8988T (cell line): ENCODE measurements around the gene ADNP2.

Source experiments
- DNase-seq: peaks from one replicate; pipeline ENCODE4 v3.0.0; 2011

ADNP2 gene, protein sequence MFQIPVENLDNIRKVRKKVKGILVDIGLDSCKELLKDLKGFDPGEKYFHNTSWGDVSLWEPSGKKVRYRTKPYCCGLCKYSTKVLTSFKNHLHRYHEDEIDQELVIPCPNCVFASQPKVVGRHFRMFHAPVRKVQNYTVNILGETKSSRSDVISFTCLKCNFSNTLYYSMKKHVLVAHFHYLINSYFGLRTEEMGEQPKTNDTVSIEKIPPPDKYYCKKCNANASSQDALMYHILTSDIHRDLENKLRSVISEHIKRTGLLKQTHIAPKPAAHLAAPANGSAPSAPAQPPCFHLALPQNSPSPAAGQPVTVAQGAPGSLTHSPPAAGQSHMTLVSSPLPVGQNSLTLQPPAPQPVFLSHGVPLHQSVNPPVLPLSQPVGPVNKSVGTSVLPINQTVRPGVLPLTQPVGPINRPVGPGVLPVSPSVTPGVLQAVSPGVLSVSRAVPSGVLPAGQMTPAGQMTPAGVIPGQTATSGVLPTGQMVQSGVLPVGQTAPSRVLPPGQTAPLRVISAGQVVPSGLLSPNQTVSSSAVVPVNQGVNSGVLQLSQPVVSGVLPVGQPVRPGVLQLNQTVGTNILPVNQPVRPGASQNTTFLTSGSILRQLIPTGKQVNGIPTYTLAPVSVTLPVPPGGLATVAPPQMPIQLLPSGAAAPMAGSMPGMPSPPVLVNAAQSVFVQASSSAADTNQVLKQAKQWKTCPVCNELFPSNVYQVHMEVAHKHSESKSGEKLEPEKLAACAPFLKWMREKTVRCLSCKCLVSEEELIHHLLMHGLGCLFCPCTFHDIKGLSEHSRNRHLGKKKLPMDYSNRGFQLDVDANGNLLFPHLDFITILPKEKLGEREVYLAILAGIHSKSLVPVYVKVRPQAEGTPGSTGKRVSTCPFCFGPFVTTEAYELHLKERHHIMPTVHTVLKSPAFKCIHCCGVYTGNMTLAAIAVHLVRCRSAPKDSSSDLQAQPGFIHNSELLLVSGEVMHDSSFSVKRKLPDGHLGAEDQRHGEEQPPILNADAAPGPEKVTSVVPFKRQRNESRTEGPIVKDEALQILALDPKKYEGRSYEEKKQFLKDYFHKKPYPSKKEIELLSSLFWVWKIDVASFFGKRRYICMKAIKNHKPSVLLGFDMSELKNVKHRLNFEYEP

GRCh38 chr18:80108739-80109675 is at the start of gene ADNP2:
TSS of gene ADNP2 (plus strand) at chr18:80109262. CDS start at chr18:80117543, 8,281 bp downstream.
- DNase-seq = peak; percentile 39

GRCh38 chr18:80059945-80060344 is 49.1 kb upstream of the ADNP2 start:
- DNase-seq = no peak

DNA sequence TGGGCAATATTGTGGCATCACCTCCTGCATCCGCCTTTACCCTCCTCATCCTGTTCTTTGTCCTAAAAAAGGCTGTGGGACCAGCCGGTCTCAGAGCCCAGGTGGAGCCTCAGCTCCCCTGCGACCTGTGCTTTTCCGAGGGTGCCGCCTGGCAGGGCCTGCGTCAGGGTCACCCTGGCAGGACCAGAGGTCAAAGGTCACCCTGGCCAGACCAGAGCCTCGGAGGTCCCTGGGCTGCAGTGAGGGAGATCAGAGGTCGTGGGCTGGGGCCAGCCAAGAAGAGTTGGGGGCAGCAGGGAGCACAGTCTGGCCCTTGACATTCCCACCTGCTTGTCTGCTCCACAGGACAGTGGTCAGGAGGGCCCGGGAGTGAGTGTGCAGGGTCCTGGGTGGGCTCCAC is 43.4 kb upstream of the ADNP2 start:
- DNase-seq = no peak

DNA sequence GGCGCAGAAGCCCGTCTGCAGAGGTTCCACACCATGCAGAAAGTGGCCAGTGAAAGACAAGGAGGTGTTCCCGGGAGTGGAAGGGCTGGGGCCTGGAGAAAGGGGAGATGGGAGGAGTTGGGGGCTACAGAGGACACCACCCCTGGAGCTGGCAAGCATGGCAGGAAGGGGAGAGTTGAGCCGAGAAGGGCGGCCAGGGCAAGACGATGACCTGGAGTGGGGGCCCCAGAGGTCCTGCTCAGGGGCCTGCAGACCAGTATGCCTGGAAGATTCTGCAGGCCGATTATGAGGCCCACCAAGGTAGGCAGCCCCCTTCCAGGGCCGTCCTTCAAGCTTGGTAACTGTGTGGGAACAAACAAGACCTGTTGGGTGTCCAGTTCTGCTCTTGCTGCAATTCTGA is 41.7 kb upstream of the ADNP2 start:
- no peak for DNase-seq

DNA sequence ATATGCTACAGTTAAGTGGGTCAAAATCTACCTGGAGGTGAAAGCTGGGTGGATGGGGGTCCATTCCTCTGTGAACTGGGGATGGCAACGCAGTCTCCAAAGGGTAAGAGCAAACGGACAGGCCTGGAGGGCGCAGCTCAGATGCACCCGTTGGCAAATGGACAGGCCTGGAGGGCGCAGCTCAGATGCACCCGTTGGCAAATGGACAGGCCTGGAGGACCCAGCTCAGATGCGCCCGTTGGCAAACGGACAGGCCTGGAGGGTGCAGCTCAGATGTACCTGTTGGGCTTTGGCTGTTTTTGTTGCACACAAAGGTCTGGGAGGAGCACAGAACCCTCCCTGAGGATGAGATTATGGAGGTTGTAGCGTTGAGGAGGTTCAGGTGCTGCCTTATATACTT is 41.2 kb upstream of the ADNP2 start:
- DNase-seq = no peak

GRCh38 chr18:80068571-80069272 is 40.3 kb upstream of the ADNP2 start:
- no peak for DNase-seq

- no peak for DNase-seq
Observed at GRCh38 chr18:80070825-80071224, 38.2 kb upstream of the ADNP2 start.

GRCh38 chr18:80074183-80074582 is 34.9 kb upstream of the ADNP2 start:
- no peak for DNase-seq

GRCh38 chr18:80074697-80075096 is 34.4 kb upstream of the ADNP2 start:
- DNase-seq = no peak

GRCh38 chr18:80075940-80076339 is 33.1 kb upstream of the ADNP2 start:
- DNase-seq = no peak

DNA sequence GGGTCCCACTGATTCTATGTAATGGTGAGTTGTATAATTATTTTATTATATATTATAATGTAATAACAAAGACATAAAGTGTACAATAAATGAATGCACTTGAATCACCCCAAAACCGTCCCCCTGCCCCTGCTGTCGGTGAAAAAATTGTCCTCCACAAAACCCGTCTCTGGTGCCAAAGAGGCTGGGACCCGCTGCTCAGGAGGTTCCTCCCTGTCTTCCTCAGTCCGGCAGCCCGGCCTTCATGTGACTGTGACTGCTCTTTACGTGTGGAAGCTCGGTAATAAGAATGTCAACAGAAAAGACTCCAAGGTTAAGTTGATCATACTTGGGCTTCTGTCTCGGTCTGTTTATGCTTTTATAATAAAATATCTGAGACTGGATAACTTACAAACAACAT is 32.7 kb upstream of the ADNP2 start:
- DNase-seq = no peak

- DNase-seq = no peak
Observed at GRCh38 chr18:80077873-80078272, 31.2 kb upstream of the ADNP2 start.

DNA sequence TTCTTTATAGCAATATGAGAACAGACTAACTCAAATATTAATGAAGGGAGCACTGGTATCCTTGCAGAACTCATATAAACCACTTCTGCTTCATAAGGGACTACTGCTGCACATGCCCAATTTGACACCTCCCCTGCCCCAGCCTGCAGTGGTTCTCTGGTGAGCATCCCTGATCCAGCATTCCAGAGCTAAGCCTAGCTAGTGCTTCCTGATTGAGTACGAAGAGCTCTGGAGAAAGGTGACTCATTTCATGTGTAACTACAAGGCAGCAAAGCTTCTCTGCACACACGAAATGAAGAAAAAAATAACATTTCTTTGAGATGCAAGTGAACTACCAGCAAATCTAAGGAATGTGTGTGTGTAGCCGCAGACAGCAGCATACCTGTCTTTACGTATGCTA is 22.8 kb upstream of the ADNP2 start:
- no peak for DNase-seq

GRCh38 chr18:80088036-80088435 is 21.0 kb upstream of the ADNP2 start:
- no peak for DNase-seq

DNA sequence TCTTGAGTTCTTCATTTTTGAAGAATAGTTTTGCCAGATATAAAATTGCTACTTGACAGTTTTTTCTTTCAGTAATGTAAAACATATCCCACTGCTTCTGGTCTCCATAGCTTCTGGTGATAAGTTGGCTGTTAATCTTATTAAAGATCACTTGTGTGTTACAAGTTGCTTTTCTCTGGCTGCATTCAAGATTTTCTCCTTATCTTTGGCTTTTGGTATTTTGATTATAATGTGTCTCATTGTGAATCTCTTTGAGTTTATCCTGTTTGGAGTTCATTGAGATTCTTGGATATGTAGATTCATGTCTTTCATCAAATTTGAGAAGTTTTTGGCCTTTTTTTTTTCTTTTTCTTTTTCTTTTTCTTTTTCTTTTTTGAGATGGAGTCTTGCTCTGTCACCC is 20.2 kb upstream of the ADNP2 start:
- no peak for DNase-seq

DNA sequence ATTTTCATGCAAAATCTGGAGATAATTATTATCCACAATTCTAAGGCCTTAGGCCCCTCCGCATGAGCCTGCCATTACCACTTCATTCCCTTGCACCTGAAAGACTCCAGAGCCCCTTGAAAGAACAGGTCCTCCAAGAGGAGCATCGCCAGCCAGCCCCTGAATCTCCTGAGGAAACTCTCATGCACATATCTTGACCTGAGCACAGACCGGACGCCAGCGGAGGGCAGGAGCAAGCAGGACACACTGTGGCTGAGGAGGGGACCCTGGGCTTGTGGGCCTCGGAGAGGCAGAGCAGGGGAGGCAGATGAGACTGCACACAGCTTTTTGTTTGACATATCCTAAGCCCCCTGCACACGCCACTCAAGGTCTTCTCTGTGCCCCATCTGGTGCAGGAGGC is 13.6 kb upstream of the ADNP2 start:
- no peak for DNase-seq

- no peak for DNase-seq
Observed at GRCh38 chr18:80096032-80096565, 13.0 kb upstream of the ADNP2 start.

- no peak for DNase-seq
Observed at GRCh38 chr18:80097201-80097600, 11.9 kb upstream of the ADNP2 start.

DNA sequence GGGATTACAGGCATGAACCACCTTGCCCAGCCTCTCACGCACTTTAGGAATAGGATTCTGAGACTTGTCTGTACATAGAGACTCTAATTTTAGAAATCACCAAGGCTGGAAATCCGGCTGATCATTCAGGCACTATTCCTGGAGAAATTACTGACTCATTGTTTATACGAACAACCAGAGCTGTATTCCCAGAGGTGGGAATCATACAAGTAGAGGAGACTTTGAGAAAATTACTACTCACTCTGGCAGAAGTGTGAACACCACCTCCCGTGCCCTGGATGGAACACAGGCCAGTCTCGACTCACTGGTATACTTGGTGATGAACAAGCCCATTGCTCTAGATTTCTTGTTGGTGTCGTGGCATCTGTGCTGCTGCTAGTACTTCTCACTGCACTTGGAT is 5.8 kb upstream of the ADNP2 start:
- DNase-seq = no peak

DNA sequence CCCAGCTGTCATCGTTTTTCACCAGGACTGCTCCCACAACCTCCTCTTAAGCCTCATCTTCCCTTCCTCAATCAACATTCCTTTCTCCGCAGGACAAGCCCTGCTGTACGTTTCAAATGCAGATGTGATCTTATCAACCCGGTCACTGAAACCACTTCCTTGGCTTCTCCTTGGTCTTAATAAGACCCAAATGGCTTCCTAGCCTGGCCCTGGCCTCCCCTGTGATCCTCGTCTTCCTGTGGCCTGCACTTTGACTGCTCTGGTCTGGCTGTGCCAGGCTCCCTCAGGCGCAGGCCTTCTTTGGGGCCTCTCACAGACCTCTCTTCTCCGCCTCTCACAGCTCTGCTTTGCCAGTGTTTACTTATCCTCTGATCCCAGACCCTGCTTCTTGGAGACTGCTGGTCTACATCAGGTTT is 4.7 kb upstream of the ADNP2 start:
- no peak for DNase-seq

DNA sequence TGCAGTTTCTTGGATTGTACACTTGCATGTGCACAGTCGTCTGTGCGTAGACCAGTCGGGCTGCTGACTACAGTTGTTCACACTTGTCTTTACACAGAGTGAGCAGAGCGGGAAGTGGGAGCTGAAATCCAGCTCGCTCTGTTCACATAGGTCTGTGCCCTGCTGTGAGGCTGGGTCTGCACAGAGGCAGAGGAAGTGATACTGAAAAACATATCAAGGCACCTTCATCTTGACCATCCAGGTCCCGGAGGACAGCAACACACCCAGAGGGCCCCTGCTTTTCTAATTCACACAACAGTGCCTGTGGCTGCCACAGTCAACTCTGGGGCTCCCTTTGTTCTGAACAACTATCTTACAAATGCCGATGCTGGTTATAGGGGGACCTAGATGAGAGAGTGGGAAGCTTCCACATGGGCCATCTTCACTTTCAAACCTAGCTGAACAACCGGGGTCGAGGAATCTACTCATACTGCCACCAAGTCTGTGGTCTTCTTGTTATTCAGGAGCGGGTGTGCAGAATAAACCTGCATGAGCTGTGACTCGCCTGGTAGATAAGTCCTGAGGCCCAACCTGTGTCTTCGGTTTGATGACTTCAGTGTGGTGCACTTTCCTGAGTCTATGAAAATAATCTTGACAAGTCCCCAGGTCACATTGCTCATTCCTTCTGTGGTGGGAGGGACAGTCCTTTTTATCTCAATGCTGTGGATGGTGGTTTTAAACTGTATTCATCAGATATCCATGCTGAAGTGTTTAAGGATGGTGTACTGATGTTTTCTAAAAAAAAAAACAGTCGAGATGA is 3.5 kb upstream of the ADNP2 start:
- no peak for DNase-seq
